ENCODE measurements around the gene USP6NL. TPM values are rescaled to one million over a fixed set of nuclear protein-coding genes. Genes with fewer than 3 reads are reported as not detected.

Gene USP6NL
- total RNA-seq, 1 experiment from 2014 or later, result 38.7 TPM

GRCh38 chr10:11510281-11510680, 101.2 kb downstream of the USP6NL start:
- H3K27me3 ChIP-seq (replicated peaks; ENCODE audit: insufficient read depth, low read depth, low read length, poor library complexity), result no peaks in the 10 kb centered on the region
- H3K36me3 ChIP-seq (ENCODE audit: insufficient read depth, low read length, poor library complexity, severe bottlenecking), result no peaks in the 10 kb centered on the region
- no peaks in the 10 kb centered on the region for H3K9me3 ChIP-seq (ENCODE audit: low read depth, low read length, poor library complexity, severe bottlenecking)
- no peak for DNase-seq (ENCODE audit: low spot score)
- ChIA-PET CTCF (interaction anchor here (1.6 kb wide), 1 partner anchor 215 kb away, joined by 5 read pairs; no protein-coding TSS in a partner anchor), POLR2A (ENCODE audit: low non-redundant PET) (no interaction called here)
- intact Hi-C loops (cut with micrococcal nuclease; ENCODE audit: unreplicated experiment), result loop anchor here (5.0 to 10.0 kb wide), 2 partner anchors 232 to 475 kb away; partner anchors contain the start of gene ECHDC3
- TF ChIP-seq EZH2 (IDR thresholded peaks at IDR 0.05; ENCODE audit: borderline replicate concordance, low read depth, low read length, poor library complexity, severe bottlenecking) (no peak), CTCF (conservative IDR thresholded peaks at IDR 0.05; ENCODE audit: low read depth, low read length) (no peak)
- H3K4me1 ChIP-seq (ENCODE audit: insufficient read depth, low read length, poor library complexity, severe bottlenecking), result peaks cover 51% of the 10 kb centered on the region
- H3K4me3 ChIP-seq (ENCODE audit: low read depth, low read length, poor library complexity, severe bottlenecking), result no peak overlapping the region
- no TSS peak for BruUV-seq (replicated peaks)
- no peak overlapping the region for H3K27ac ChIP-seq (ENCODE audit: low read depth, low read length, poor library complexity, severe bottlenecking)

GRCh38 chr10:11509036-11509435, 102.4 kb downstream of the USP6NL start:
- TF ChIP-seq EZH2 (IDR thresholded peaks at IDR 0.05; ENCODE audit: borderline replicate concordance, low read depth, low read length, poor library complexity, severe bottlenecking) (no peak), CTCF (conservative IDR thresholded peaks at IDR 0.05; ENCODE audit: low read depth, low read length) (no peak)
- BruUV-seq (replicated peaks), result no TSS peak
- ChIA-PET POLR2A (ENCODE audit: low non-redundant PET) (no interaction called here), CTCF (no interaction called here)
- no peaks in the 10 kb centered on the region for H3K27me3 ChIP-seq (replicated peaks; ENCODE audit: insufficient read depth, low read depth, low read length, poor library complexity)
- no peak for DNase-seq (ENCODE audit: low spot score)
- no peak overlapping the region for H3K27ac ChIP-seq (ENCODE audit: low read depth, low read length, poor library complexity, severe bottlenecking)
- H3K36me3 ChIP-seq (ENCODE audit: insufficient read depth, low read length, poor library complexity, severe bottlenecking), result no peaks in the 10 kb centered on the region
- H3K4me1 ChIP-seq (ENCODE audit: insufficient read depth, low read length, poor library complexity, severe bottlenecking), result peaks cover 48% of the 10 kb centered on the region
- intact Hi-C loops (cut with micrococcal nuclease; ENCODE audit: unreplicated experiment), result no loop called here
- no peak overlapping the region for H3K4me3 ChIP-seq (ENCODE audit: low read depth, low read length, poor library complexity, severe bottlenecking)
- H3K9me3 ChIP-seq (ENCODE audit: low read depth, low read length, poor library complexity, severe bottlenecking), result no peaks in the 10 kb centered on the region

- intact Hi-C loops (cut with micrococcal nuclease; ENCODE audit: unreplicated experiment), result no loop called here
- ChIA-PET POLR2A (ENCODE audit: low non-redundant PET) (no interaction called here), CTCF (no interaction called here)
- H3K27ac ChIP-seq (ENCODE audit: low read depth, low read length, poor library complexity, severe bottlenecking), result no peak overlapping the region
- no TSS peak for BruUV-seq (replicated peaks)
- TF ChIP-seq EZH2 (IDR thresholded peaks at IDR 0.05; ENCODE audit: borderline replicate concordance, low read depth, low read length, poor library complexity, severe bottlenecking), result no peak
- no peak for TF ChIP-seq CTCF (conservative IDR thresholded peaks at IDR 0.05; ENCODE audit: low read depth, low read length)
- no peaks in the 10 kb centered on the region for H3K27me3 ChIP-seq (replicated peaks; ENCODE audit: insufficient read depth, low read depth, low read length, poor library complexity)
- peaks cover 34% of the 10 kb centered on the region for H3K4me1 ChIP-seq (ENCODE audit: insufficient read depth, low read length, poor library complexity, severe bottlenecking)
- H3K36me3 ChIP-seq (ENCODE audit: insufficient read depth, low read length, poor library complexity, severe bottlenecking), result no peaks in the 10 kb centered on the region
- DNase-seq (ENCODE audit: low spot score), result no peak
- no peaks in the 10 kb centered on the region for H3K9me3 ChIP-seq (ENCODE audit: low read depth, low read length, poor library complexity, severe bottlenecking)
- no peak overlapping the region for H3K4me3 ChIP-seq (ENCODE audit: low read depth, low read length, poor library complexity, severe bottlenecking)
Measured at GRCh38 chr10:11506247-11506789, 105.1 kb downstream of the USP6NL start.

Measured in A673 (cell line).